Endothelial cell of umbilical vein (primary cell): ENCODE data around the gene SPATS1. TPM values are rescaled to one million over a fixed set of nuclear protein-coding genes. Genes with fewer than 3 reads are reported as not detected.

Source experiments
- BruUV-seq: library from RNA; stranded (reverse); fragments of 400-500 nt; replicated peaks from 2 replicates; lab custom pipeline; 2021; lab: Mats Ljungman, UMichigan
- CTCF ChIA-PET: fragments of 300-600, 350-600 bp; sonication (Branson Sonifier 250); formaldehyde crosslinking; loops from one replicate; lab custom pipeline; 2021; ENCODE audit warnings: antibody characterized with exemption, inconsistent platforms; lab: Charles Lee
- POLR2A ChIA-PET: fragments of 300-600, 350-600 bp; sonication (Branson Sonifier 250); formaldehyde crosslinking; loops from one replicate; lab custom pipeline; 2021; ENCODE audit warnings: antibody characterized with exemption, inconsistent platforms; lab: Charles Lee
- DNase-seq: peaks from one replicate; pipeline ENCODE4 v3.0.0-alpha.2; 2011; ENCODE audit warnings: low read depth, low spot score
- FAIRE-seq: peaks from 2 replicates; lab custom pipeline; 2011; peaks lifted over from hg19 to GRCh38; lab: Jason Lieb, UNC
- H2AFZ ChIP-seq: 2 replicates; pipeline ENCODE4 v1.6.0; 2012; ENCODE audit warnings: low read depth, low read length, control low read depth, inconsistent platforms
- H3K27ac ChIP-seq: 2 replicates; pipeline ENCODE4 v1.5.1; 2011; ENCODE audit warnings: low read depth, mild to moderate bottlenecking, control low read depth, low read length, moderate library complexity; ENCODE audit not compliant: insufficient read depth
- H3K27me3 ChIP-seq, 2 experiments: 2 replicates each; pipeline versions ENCODE4 v1.6.0 to v1.6.1; 2011; ENCODE audit warnings: low read length in 2 of 2, mixed read lengths in 1 of 2; ENCODE audit not compliant: control insufficient read depth in 2 of 2, insufficient read depth in 2 of 2
- H3K36me3 ChIP-seq, 2 experiments: 2 replicates in 1 of 2; 3 replicates in 1 of 2; pipeline ENCODE4 v1.5.1; 2011; ENCODE audit warnings: low read length in 2 of 2, mild to moderate bottlenecking in 1 of 2, moderate library complexity in 1 of 2; ENCODE audit not compliant: control insufficient read depth in 2 of 2, insufficient read depth in 2 of 2; ENCODE audit errors: extremely low read depth in 1 of 2
- H3K4me1 ChIP-seq: 3 replicates; pipeline ENCODE4 v1.5.1; 2011; ENCODE audit warnings: mild to moderate bottlenecking, low read length; ENCODE audit not compliant: control insufficient read depth, insufficient read depth; ENCODE audit errors: extremely low read depth
- H3K4me2 ChIP-seq: 2 replicates; pipeline ENCODE4 v1.6.1; 2011; ENCODE audit warnings: low read length, control low read depth, mixed read lengths; ENCODE audit not compliant: insufficient read depth
- H3K4me3 ChIP-seq, 3 experiments: fragments of 200-600 bp in 1 of 3; sonication (generic), shearing (Covaris generic) in 1 of 3; replicated peaks in 1 of 3; 2 replicates each; pipeline ENCODE4 v1.5.1; 2011 to 2016; ENCODE audit warnings: control low read depth in 3 of 3, low read length in 3 of 3, mild to moderate bottlenecking in 2 of 3, inconsistent platforms in 1 of 3, low read depth in 1 of 3, moderate library complexity in 1 of 3; ENCODE audit not compliant: insufficient read depth in 1 of 3
- H3K79me2 ChIP-seq: 2 replicates; pipeline ENCODE4 v1.6.0; 2012; ENCODE audit warnings: low read length, inconsistent platforms; ENCODE audit not compliant: control insufficient read depth, insufficient read depth
- H3K9ac ChIP-seq: replicated peaks from 2 replicates; pipeline ENCODE3; 2011; ENCODE audit warnings: low read length, control low read depth; ENCODE audit not compliant: insufficient read depth; ENCODE audit errors: extremely low read depth
- H3K9me1 ChIP-seq: replicated peaks from 3 replicates; pipeline ENCODE4 v1.6.0; 2011; ENCODE audit warnings: mild to moderate bottlenecking, low read length; ENCODE audit not compliant: control insufficient read depth, insufficient read depth; ENCODE audit errors: extremely low read depth
- H3K9me3 ChIP-seq: replicated peaks from 2 replicates; pipeline ENCODE4 v1.5.1; 2012; ENCODE audit warnings: low read length, inconsistent platforms; ENCODE audit not compliant: control insufficient read depth, insufficient read depth
- H4K20me1 ChIP-seq: replicated peaks from 2 replicates; pipeline ENCODE3; 2011; ENCODE audit warnings: mild to moderate bottlenecking, low read length; ENCODE audit not compliant: control insufficient read depth, insufficient read depth; ENCODE audit errors: extremely low read depth
- CTCF ChIP-seq, 2 donors: IDR thresholded peaks; 1 replicate in 1 of 2; 2 replicates in 1 of 2; pipeline ENCODE4 v1.5.1; 2011; ENCODE audit warnings: low read length in 2 of 2, mild to moderate bottlenecking in 2 of 2, moderate library complexity in 2 of 2, control low read depth in 1 of 2, inconsistent platforms in 1 of 2, low read depth in 1 of 2; ENCODE audit not compliant: insufficient read depth in 1 of 2; ENCODE audit errors: extremely low read depth in 1 of 2
- EZH2 ChIP-seq: IDR thresholded peaks from 2 replicates; pipeline ENCODE4 v1.6.1; 2012; ENCODE audit warnings: borderline replicate concordance, low read depth, mild to moderate bottlenecking, moderate library complexity, low read length, inconsistent platforms; ENCODE audit not compliant: severe bottlenecking
- FOS ChIP-seq: IDR thresholded peaks from 2 replicates; pipeline ENCODE4 v1.6.1; 2011; ENCODE audit warnings: mild to moderate bottlenecking, low read length, moderate library complexity, borderline replicate concordance; ENCODE audit not compliant: insufficient read depth
- GATA2 ChIP-seq: IDR thresholded peaks from 2 replicates; pipeline ENCODE4 v1.7.0; 2011; ENCODE audit warnings: low read depth, mild to moderate bottlenecking, moderate library complexity, mixed read lengths, low read length; ENCODE audit not compliant: insufficient read length, insufficient read depth
- JUN ChIP-seq: IDR thresholded peaks from 2 replicates; pipeline ENCODE4 v1.6.1; 2011; ENCODE audit warnings: borderline replicate concordance, low read depth; ENCODE audit not compliant: insufficient read length, insufficient read depth
- MAX ChIP-seq: IDR thresholded peaks from 2 replicates; pipeline ENCODE4 v1.6.1; 2011; ENCODE audit not compliant: insufficient read depth, insufficient read length
- MYC ChIP-seq: IDR thresholded peaks from one replicate; pipeline ENCODE4 v1.6.1; 2011; ENCODE audit warnings: mild to moderate bottlenecking, low read depth, low read length
- POLR2A ChIP-seq: IDR thresholded peaks from 2 replicates; pipeline ENCODE4 v1.6.1; 2012; ENCODE audit warnings: low read depth, mild to moderate bottlenecking, control low read depth, low read length
- POLR2AphosphoS5 ChIP-seq: IDR thresholded peaks from 2 replicates; pipeline ENCODE4 v1.6.1; 2012; ENCODE audit warnings: low read depth, mild to moderate bottlenecking, control low read depth, low read length, moderate library complexity; ENCODE audit not compliant: insufficient read depth
- dilution Hi-C: fragments of 300-500 bp; cut with MboI; formaldehyde crosslinking; loops from one replicate; pipeline ENCODE4 v1.15.0; 2019; ENCODE audit warnings: low sequenced_read_pairs; ENCODE audit not compliant: extremely low pct_ligation_motif_present
- intact Hi-C: fragments of 100-400 bp; cut with micrococcal nuclease; formaldehyde crosslinking; loops from one replicate; pipeline ENCODE4 v1.10.0; 2022
- polyA plus RNA-seq, 4 experiments: library from polyadenylated mRNA; depleted of rRNA in 3 of 4; stranded (reverse) in 3 of 4; unstranded in 1 of 4; fragments of >200 nt; gene quantifications; 2 replicates each; pipeline versions ENCODE4 v1.2.1 to v1.2.3, GENCODE V29; 2011 to 2012; ENCODE audit warnings: missing spikeins in 1 of 4
- total RNA-seq: library from RNA; stranded (reverse); gene quantifications from 2 replicates; pipeline ENCODE4 v1.2.3, GENCODE V29; 2021

The SPATS1 gene
- total and polyA plus RNA-seq, 2 donors (not counting 3 experiments of a cell fraction or from before 2014, with no cell fraction given): not detected

- POLR2A ChIA-PET: no interaction called here
- TF ChIP-seq GATA2 (no peak), POLR2AphosphoS5 (no peak), FOS (no peak), POLR2A (no peak), MAX (no peak), MYC (no peak), EZH2 (no peak), CTCF (IDR thresholded peaks at IDR 0.05; ENCODE audit: extremely low read depth in 1 of 2, insufficient read depth in 1 of 2, low read depth in 1 of 2, low read length in 2 of 2) (no peak), JUN (no peak)
- no TSS peak for BruUV-seq
These were observed 2.5 kb upstream of the SPATS1 start for GRCh38 chr6:44339763-44340625.

More at GRCh38 chr6:44339763-44340625, 2.5 kb upstream of the SPATS1 start:
- Histone ChIP-seq H3K4me3 (no peak overlapping the region), H2AFZ (no peak overlapping the region), H3K27me3 (peaks cover 35 to 53% of the 10 kb centered on the region in 2 experiments), H3K27ac (no peak overlapping the region), H3K9ac (no peak overlapping the region), H3K9me3 (no peaks in the 10 kb centered on the region), H3K79me2 (no peaks in the 10 kb centered on the region), H3K36me3 (no peaks in the 10 kb centered on the region), H4K20me1 (no peaks in the 10 kb centered on the region), H3K9me1 (no peaks in the 10 kb centered on the region), H3K4me1 (no peaks in the 10 kb centered on the region), H3K4me2 (no peak overlapping the region)
- FAIRE-seq (no peak), DNase-seq (no peak)
- CTCF ChIA-PET: interaction anchor here (0.9 to 6.3 kb wide), 7 partner anchors 19 to 243 kb away, joined by 3 to 154 read pairs (median 5); partner anchors contain the start of genes SLC35B2 and TMEM151B
- intact Hi-C loops: loop anchor here (2.0 to 5.0 kb wide), 2 partner anchors 188 to 243 kb away; no protein-coding TSS in a partner anchor
- dilution Hi-C loops: no loop called here
